Measurements from ENCODE around the gene PSMD5.

PSMD5 gene

GRCh38 chr9:120801441-120801840 is 41.3 kb downstream of the PSMD5 start:
- DNase-seq = no peak

- peak; percentile 51 for DNase-seq
Measured at GRCh38 chr9:120792898-120793765, 49.6 kb downstream of the PSMD5 start, which contains the start of gene FBXW2. Gene FBXW2, minus strand, starts transcription at chr9:120793416. Its CDS starts 5,158 bp downstream, at chr9:120788258.

- DNase-seq = no peak
Measured at GRCh38 chr9:120791161-120791560, 51.6 kb downstream of the PSMD5 start.

GRCh38 chr9:120787933-120788332 is 54.8 kb downstream of the PSMD5 start:
- no peak for DNase-seq

GRCh38 chr9:120783602-120784047 is 59.1 kb downstream of the PSMD5 start:
- DNase-seq = no peak

- no peak for DNase-seq
Measured at GRCh38 chr9:120781236-120781635, 61.5 kb downstream of the PSMD5 start.

GRCh38 chr9:120780367-120780766 is 62.4 kb downstream of the PSMD5 start:
- no peak for DNase-seq

GRCh38 chr9:120779227-120779626 is 63.5 kb downstream of the PSMD5 start:
- no peak for DNase-seq

GRCh38 chr9:120778758-120779157 is 64.0 kb downstream of the PSMD5 start:
- no peak for DNase-seq

GRCh38 chr9:120777229-120777628 is 65.5 kb downstream of the PSMD5 start:
- no peak for DNase-seq

GRCh38 chr9:120776788-120777187 is 65.9 kb downstream of the PSMD5 start:
- DNase-seq = no peak

- no peak for DNase-seq
Measured at GRCh38 chr9:120775859-120776258, 66.9 kb downstream of the PSMD5 start.

GRCh38 chr9:120774719-120775118 is 68.0 kb downstream of the PSMD5 start:
- no peak for DNase-seq

- no peak for DNase-seq
Measured at GRCh38 chr9:120773256-120773655, 69.5 kb downstream of the PSMD5 start.

- no peak for DNase-seq
Measured at GRCh38 chr9:120770931-120771330, 71.8 kb downstream of the PSMD5 start.

GRCh38 chr9:120768886-120769285 is 73.8 kb downstream of the PSMD5 start:
- no peak for DNase-seq

- DNase-seq = no peak
Measured at GRCh38 chr9:120768247-120768646, 74.5 kb downstream of the PSMD5 start.

GRCh38 chr9:120767451-120767850 is 75.3 kb downstream of the PSMD5 start:
- no peak for DNase-seq

Measured in T1000 (cell line).